ENCODE results near the gene MSH2. TPM values are rescaled to one million over a fixed set of nuclear protein-coding genes. Genes with fewer than 3 reads are reported as not detected.
"Not testable (repeated sequence)": the region's sequence is repeated elsewhere in the genome, so short reads cannot be mapped to it uniquely, and the experiment has no call there.

MSH2 gene
- 34.4 and 38.4 TPM in 2 replicates for total RNA-seq

- peak; percentile 84 for DNase-seq (ENCODE audit: low read depth)
Measured at GRCh38 chr2:47402805-47403608, at the start of gene MSH2. Gene MSH2, plus strand, starts transcription at chr2:47403156. Its CDS starts 36 bp downstream, at chr2:47403192.

- DNase-seq (ENCODE audit: low read depth) = peak; percentile 88
Measured at GRCh38 chr2:47354013-47354847, 48.7 kb upstream of the MSH2 start.

GRCh38 chr2:47354848-47355204 is 48.1 kb upstream of the MSH2 start:
- peak; percentile 73 for DNase-seq (ENCODE audit: low read depth)

- peak; percentile 88 for DNase-seq (ENCODE audit: low read depth)
Measured at GRCh38 chr2:47357483-47357882, 45.5 kb upstream of the MSH2 start.

GRCh38 chr2:47359375-47359868 is 43.5 kb upstream of the MSH2 start:
- DNase-seq (ENCODE audit: low read depth) = no peak

- DNase-seq (ENCODE audit: low read depth) = no peak
Measured at GRCh38 chr2:47360283-47360682, 42.7 kb upstream of the MSH2 start.

- DNase-seq (ENCODE audit: low read depth) = peak; percentile 89
Measured at GRCh38 chr2:47360927-47361326, 42.0 kb upstream of the MSH2 start.

- not testable (repeated sequence) for DNase-seq (ENCODE audit: low read depth)
Measured at GRCh38 chr2:47361505-47362229, 41.3 kb upstream of the MSH2 start.

GRCh38 chr2:47373747-47374146 is 29.2 kb upstream of the MSH2 start:
- peak; percentile 27 for DNase-seq (ENCODE audit: low read depth)

- DNase-seq (ENCODE audit: low read depth) = no peak
Measured at GRCh38 chr2:47375307-47375706, 27.6 kb upstream of the MSH2 start.

- no peak for DNase-seq (ENCODE audit: low read depth)
Measured at GRCh38 chr2:47379384-47379783, 23.6 kb upstream of the MSH2 start.

- DNase-seq (ENCODE audit: low read depth) = no peak
Measured at GRCh38 chr2:47381408-47381807, 21.5 kb upstream of the MSH2 start.

- no peak for DNase-seq (ENCODE audit: low read depth)
Measured at GRCh38 chr2:47386551-47386950, 16.4 kb upstream of the MSH2 start.

- DNase-seq (ENCODE audit: low read depth) = peak; percentile 12
Measured at GRCh38 chr2:47388888-47389287, 14.1 kb upstream of the MSH2 start.

- no peak for DNase-seq (ENCODE audit: low read depth)
Measured at GRCh38 chr2:47389692-47390091, 13.3 kb upstream of the MSH2 start.

- no peak for DNase-seq (ENCODE audit: low read depth)
Measured at GRCh38 chr2:47401789-47402554, 984 bp upstream of the MSH2 start.

GRCh38 chr2:47402555-47402804 is 476 bp upstream of the MSH2 start:
- DNase-seq (ENCODE audit: low read depth) = peak; percentile 56

- peak; percentile 44 for DNase-seq (ENCODE audit: low read depth)
Measured at GRCh38 chr2:47403609-47404193, 745 bp downstream of the MSH2 start.

GRCh38 chr2:47404356-47404755 is 1.4 kb downstream of the MSH2 start:
- peak; percentile 6 for DNase-seq (ENCODE audit: low read depth)

- no peak for DNase-seq (ENCODE audit: low read depth)
Measured at GRCh38 chr2:47405757-47406156, 2.8 kb downstream of the MSH2 start.

GRCh38 chr2:47406649-47407330 is 3.8 kb downstream of the MSH2 start:
- DNase-seq (ENCODE audit: low read depth) = not testable (repeated sequence)
